IMR-90 (cell line): ENCODE measurements around the gene AVPR1B. TPM values are rescaled to one million over a fixed set of nuclear protein-coding genes. Genes with fewer than 3 reads are reported as not detected.

Source experiments
- ATAC-seq: fragments of 200-7000 bp; cut with Tn5 transposase; 2 replicates; pipeline ENCODE4 v1.9.1; 2020; ENCODE audit warnings: low read depth, mild to moderate bottlenecking, moderate library complexity
- BruUV-seq: library from RNA; stranded (reverse); fragments of 400-500 nt; replicated peaks from 2 replicates; lab custom pipeline; 2021; lab: Mats Ljungman, UMichigan
- CTCF ChIA-PET: fragments of 300-600 bp; formaldehyde crosslinking; extraction: SDS; loops from one replicate; lab custom pipeline; 2021; ENCODE audit warnings: antibody characterized with exemption; lab: Yijun Ruan, JAX
- POLR2A ChIA-PET: fragments of 300-600 bp; sonication (Branson Sonifier 250); formaldehyde crosslinking; loops from one replicate; lab custom pipeline; 2022; ENCODE audit warnings: antibody characterized with exemption; ENCODE audit not compliant: unreplicated experiment; lab: Charles Lee
- DNase-seq: peaks from one replicate; pipeline ENCODE4 v3.0.0; 2013
- H2AFZ ChIP-seq: replicated peaks from 2 replicates; pipeline ENCODE3; 2013; ENCODE audit warnings: low read length, mild to moderate bottlenecking; ENCODE audit not compliant: poor library complexity
- H2AK5ac ChIP-seq: 2 replicates; pipeline ENCODE4 v1.6.1; 2013; ENCODE audit warnings: low read depth, low read length, inconsistent platforms
- H2AK9ac ChIP-seq: replicated peaks from 2 replicates; pipeline ENCODE3; 2013; ENCODE audit warnings: mild to moderate bottlenecking, low read depth, low read length, moderate library complexity; ENCODE audit not compliant: poor library complexity
- H2BK120ac ChIP-seq: 2 replicates; pipeline ENCODE4 v1.6.1; 2013; ENCODE audit warnings: low read depth, low read length, inconsistent platforms
- H2BK15ac ChIP-seq: 3 replicates; pipeline ENCODE4 v1.6.1; 2013; ENCODE audit warnings: low read depth, low read length, inconsistent platforms
- H2BK20ac ChIP-seq: 2 replicates; pipeline ENCODE4 v1.6.1; 2013; ENCODE audit warnings: low read depth, mild to moderate bottlenecking, inconsistent platforms, low read length, moderate library complexity
- H2BK5ac ChIP-seq: 2 replicates; pipeline ENCODE4 v1.6.1; 2013; ENCODE audit warnings: mild to moderate bottlenecking, low read depth, low read length, inconsistent platforms; ENCODE audit not compliant: poor library complexity, severe bottlenecking
- H3K14ac ChIP-seq: replicated peaks from 2 replicates; pipeline ENCODE4 v1.6.1; 2013; ENCODE audit warnings: low read depth, low read length, inconsistent platforms
- H3K18ac ChIP-seq: 2 replicates; pipeline ENCODE4 v1.6.1; 2013; ENCODE audit warnings: low read depth, low read length, control low read depth
- H3K23ac ChIP-seq: 2 replicates; pipeline ENCODE4 v1.6.1; 2013; ENCODE audit warnings: low read depth, low read length, inconsistent platforms
- H3K27ac ChIP-seq: 2 replicates; pipeline ENCODE4 v1.5.1; 2013; ENCODE audit warnings: mild to moderate bottlenecking, control low read depth, low read length; ENCODE audit not compliant: insufficient read depth
- H3K27me3 ChIP-seq: 2 replicates; pipeline ENCODE4 v1.6.1; 2013; ENCODE audit warnings: low read length; ENCODE audit not compliant: control insufficient read depth, insufficient read depth
- H3K36me3 ChIP-seq: 2 replicates; pipeline ENCODE4 v1.6.1; 2013; ENCODE audit warnings: low read length, mixed read lengths; ENCODE audit not compliant: control insufficient read depth, insufficient read depth
- H3K4ac ChIP-seq: 2 replicates; pipeline ENCODE4 v1.6.1; 2013; ENCODE audit warnings: low read depth, low read length, inconsistent platforms
- H3K4me1 ChIP-seq: 2 replicates; pipeline ENCODE4 v1.6.1; 2013; ENCODE audit warnings: low read length, mixed read lengths; ENCODE audit not compliant: control insufficient read depth, insufficient read depth
- H3K4me2 ChIP-seq: 2 replicates; pipeline ENCODE4 v1.6.1; 2013; ENCODE audit warnings: low read depth, mild to moderate bottlenecking, control low read depth, low read length, moderate library complexity
- H3K4me3 ChIP-seq: 2 replicates; pipeline ENCODE4 v1.5.1; 2013; ENCODE audit warnings: low read depth, mild to moderate bottlenecking, control low read depth, low read length, moderate library complexity; ENCODE audit not compliant: insufficient read depth
- H3K56ac ChIP-seq: 2 replicates; pipeline ENCODE4 v1.6.1; 2013; ENCODE audit warnings: low read length, inconsistent platforms; ENCODE audit not compliant: insufficient read depth; ENCODE audit errors: extremely low read depth
- H3K79me1 ChIP-seq, 2 experiments: 2 replicates each; pipeline ENCODE4 v1.6.1; 2013; ENCODE audit warnings: low read length in 2 of 2, inconsistent platforms in 1 of 2, low read depth in 1 of 2
- H3K9ac ChIP-seq: 2 replicates; pipeline ENCODE4 v1.6.1; 2013; ENCODE audit warnings: low read depth, low read length, control low read depth
- H3K9me1 ChIP-seq: 2 replicates; pipeline ENCODE4 v1.6.1; 2013; ENCODE audit warnings: low read length, inconsistent platforms; ENCODE audit not compliant: insufficient read depth
- H3K9me3 ChIP-seq: 2 replicates; pipeline ENCODE4 v1.6.1; 2013; ENCODE audit warnings: low read length; ENCODE audit not compliant: control insufficient read depth, insufficient read depth
- H4K20me1 ChIP-seq: 2 replicates; pipeline ENCODE4 v1.6.1; 2013; ENCODE audit warnings: low read length, inconsistent platforms; ENCODE audit not compliant: insufficient read depth
- H4K5ac ChIP-seq: 2 replicates; pipeline ENCODE4 v1.6.1; 2013; ENCODE audit warnings: mild to moderate bottlenecking, low read depth, low read length, control low read depth
- H4K8ac ChIP-seq, 2 experiments: 2 replicates each; pipeline ENCODE4 v1.6.1; 2013; ENCODE audit warnings: low read depth in 2 of 2, low read length in 2 of 2, control low read depth in 1 of 2, inconsistent platforms in 1 of 2
- H4K91ac ChIP-seq: 2 replicates; pipeline ENCODE4 v1.6.1; 2013; ENCODE audit warnings: low read depth, low read length, inconsistent platforms; ENCODE audit not compliant: insufficient read depth
- BHLHE40 ChIP-seq: fragments of 150-350 bp; IDR thresholded peaks from 2 replicates; pipeline ENCODE4 v1.6.1; 2016; ENCODE audit warnings: mild to moderate bottlenecking, low read depth, low read length
- CEBPB ChIP-seq: IDR thresholded peaks from 2 replicates; pipeline ENCODE4 v1.6.1; 2012; ENCODE audit warnings: low read depth, low read length, improper control_type of control experiment
- CHD1 ChIP-seq: IDR thresholded peaks from 2 replicates; pipeline ENCODE4 v1.6.1; 2012; ENCODE audit warnings: low read depth, low read length, improper control_type of control experiment
- FOS ChIP-seq: fragments of 150-350 bp; IDR thresholded peaks from 2 replicates; pipeline ENCODE4 v1.6.1; 2016; ENCODE audit warnings: low read depth, low read length
- MAFK ChIP-seq: IDR thresholded peaks from 2 replicates; pipeline ENCODE4 v1.6.1; 2012; ENCODE audit warnings: low read depth, low read length, improper control_type of control experiment
- MAZ ChIP-seq: IDR thresholded peaks from 2 replicates; pipeline ENCODE4 v1.6.1; 2012; ENCODE audit warnings: low read depth, mild to moderate bottlenecking, low read length, improper control_type of control experiment, moderate library complexity, borderline replicate concordance
- MXI1 ChIP-seq: IDR thresholded peaks from 2 replicates; pipeline ENCODE4 v1.6.1; 2012; ENCODE audit warnings: low read depth, mild to moderate bottlenecking, low read length, moderate library complexity, borderline replicate concordance
- NFE2L2 ChIP-seq: fragments of 150-350 bp; IDR thresholded peaks from 2 replicates; pipeline ENCODE4 v1.6.1; 2016; ENCODE audit warnings: low read depth, mild to moderate bottlenecking, low read length
- POLR2A ChIP-seq: IDR thresholded peaks from 2 replicates; pipeline ENCODE4 v1.6.1; 2012; ENCODE audit warnings: mild to moderate bottlenecking, low read depth, low read length
- RAD21 ChIP-seq: IDR thresholded peaks from 2 replicates; pipeline ENCODE4 v1.6.1; 2012; ENCODE audit warnings: low read length, improper control_type of control experiment
- RCOR1 ChIP-seq: IDR thresholded peaks from 2 replicates; pipeline ENCODE4 v1.6.1; 2012; ENCODE audit warnings: mild to moderate bottlenecking, low read length, improper control_type of control experiment; ENCODE audit not compliant: insufficient replicate concordance
- RFX5 ChIP-seq: IDR thresholded peaks from 2 replicates; pipeline ENCODE4 v1.8.0; 2012; ENCODE audit warnings: low read depth, mild to moderate bottlenecking, low read length, moderate library complexity
- SMC3 ChIP-seq: fragments of 150-350 bp; IDR thresholded peaks from 2 replicates; pipeline ENCODE4 v1.6.1; 2016; ENCODE audit warnings: low read depth, mild to moderate bottlenecking, antibody characterized with exemption, low read length, moderate library complexity
- WGBS, 2 experiments: methylation state at CpG; one replicate each; pipeline versions ENCODE4 v1.1.5 to v1.1.7; 2013; ENCODE audit warnings: missing lambda C conversion rate in 2 of 2; ENCODE audit not compliant: insufficient read length in 1 of 2; ENCODE audit errors: extremely low coverage in 2 of 2; 5-methylcytosine and 5-hydroxymethylcytosine counted together
- dilution Hi-C: fragments of 300-500 bp; cut with HindIII; formaldehyde crosslinking; loops from one replicate; pipeline ENCODE4 v1.14.3; 2018; ENCODE audit warnings: low sequenced_read_pairs; ENCODE audit not compliant: unreplicated experiment
- in situ Hi-C: fragments of 300-500 bp; cut with MboI; formaldehyde crosslinking; loops from 3 replicates; pipeline ENCODE4 v1.14.3; 2019; ENCODE audit warnings: low sequenced_read_pairs, inconsistent platforms, mixed read lengths
- intact Hi-C: fragments of 100-400 bp; cut with micrococcal nuclease; formaldehyde crosslinking; loops from 2 replicates; pipeline ENCODE4 v1.10.0; 2022
- polyA plus RNA-seq, 3 experiments: library from polyadenylated mRNA; depleted of rRNA; stranded (reverse); fragments of >200 nt; gene quantifications; 2 replicates each; pipeline ENCODE4 v1.2.3, GENCODE V29; 2012; ENCODE audit warnings: low replicate concordance in 1 of 3
- total RNA-seq: library from RNA; depleted of rRNA; stranded (reverse); fragments of >200 nt; gene quantifications from 2 replicates; pipeline ENCODE4 v1.2.3, GENCODE V29; 2012
- TF ChIP-seq, protein P1 (sequence below): conservative IDR thresholded peaks from 2 replicates; pipeline ENCODE4 v1.5.1; 2012; ENCODE audit warnings: mild to moderate bottlenecking, low read depth, low read length, improper control_type of control experiment
- TF ChIP-seq, protein P2 (sequence below): fragments of 150-350 bp; IDR thresholded peaks from 2 replicates; pipeline ENCODE4 v1.6.1; 2017; ENCODE audit warnings: mild to moderate bottlenecking, antibody characterized with exemption, low read length, low read depth
- TF ChIP-seq, protein P3 (sequence below): fragments of 150-350 bp; IDR thresholded peaks from 2 replicates; pipeline ENCODE4 v1.6.1; 2016; ENCODE audit warnings: low read depth, mild to moderate bottlenecking, low read length, moderate library complexity, borderline replicate concordance

The AVPR1B gene
- total and polyA plus RNA-seq, 2 of the 4 experiments (the other 2 are of a cell fraction), result not detected

DNA sequence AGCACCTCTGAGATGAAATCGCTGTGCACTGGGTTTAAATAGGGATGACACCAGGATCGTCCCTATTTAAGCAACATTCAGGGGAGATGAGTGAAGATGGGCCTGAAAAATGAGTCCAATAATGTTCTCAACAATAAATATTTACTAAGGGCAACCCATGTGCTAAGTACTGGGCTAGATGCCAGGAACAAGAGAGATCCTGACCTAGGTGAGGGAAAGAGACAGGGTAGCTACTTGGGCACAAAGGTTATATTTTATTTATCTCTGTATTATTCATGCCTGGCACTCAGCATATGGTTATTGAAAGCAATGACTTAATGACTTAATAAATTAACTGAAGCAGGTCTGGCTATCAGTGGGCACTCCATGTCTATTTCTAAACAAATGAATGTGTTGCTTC lies 27.4 kb upstream of the AVPR1B start:
- Histone ChIP-seq H3K18ac (no peak overlapping the region), H2BK5ac (no peak overlapping the region), H3K36me3 (no peaks in the 10 kb centered on the region), H2BK20ac (no peak overlapping the region), H3K14ac (no peak overlapping the region), H2BK15ac (no peak overlapping the region), H3K4me2 (no peak overlapping the region), H3K4me3 (no peak overlapping the region), H3K9ac (no peak overlapping the region), H3K27me3 (peaks cover 67% of the 10 kb centered on the region), H4K91ac (no peak overlapping the region), H4K8ac (no peak overlapping the region), H2AFZ (no peak overlapping the region), H3K27ac (no peak overlapping the region), H3K4me1 (no peaks in the 10 kb centered on the region), H3K9me3 (peaks cover 9% of the 10 kb centered on the region), H4K5ac (no peak overlapping the region), H2AK5ac (no peak overlapping the region), H3K79me1 (no peaks in the 10 kb centered on the region), H3K9me1 (no peaks in the 10 kb centered on the region), H3K56ac (no peak overlapping the region), H3K23ac (no peak overlapping the region), H3K4ac (no peak overlapping the region), H2BK120ac (no peak overlapping the region), H4K20me1 (no peaks in the 10 kb centered on the region), H2AK9ac (no peak overlapping the region)
- ChIA-PET POLR2A (no interaction called here), CTCF (no interaction called here)
- dilution Hi-C loops (no loop called here), in situ Hi-C loops (no loop called here), intact Hi-C loops (no loop called here)
- TF ChIP-seq SMC3 (no peak), FOS (no peak), MXI1 (no peak), POLR2A (no peak), RFX5 (no peak), MAZ (no peak), RAD21 (no peak), BHLHE40 (no peak), CHD1 (no peak), CEBPB (no peak), NFE2L2 (no peak), RCOR1 (no peak), MAFK (no peak)
- TF ChIP-seq, protein P1, sequence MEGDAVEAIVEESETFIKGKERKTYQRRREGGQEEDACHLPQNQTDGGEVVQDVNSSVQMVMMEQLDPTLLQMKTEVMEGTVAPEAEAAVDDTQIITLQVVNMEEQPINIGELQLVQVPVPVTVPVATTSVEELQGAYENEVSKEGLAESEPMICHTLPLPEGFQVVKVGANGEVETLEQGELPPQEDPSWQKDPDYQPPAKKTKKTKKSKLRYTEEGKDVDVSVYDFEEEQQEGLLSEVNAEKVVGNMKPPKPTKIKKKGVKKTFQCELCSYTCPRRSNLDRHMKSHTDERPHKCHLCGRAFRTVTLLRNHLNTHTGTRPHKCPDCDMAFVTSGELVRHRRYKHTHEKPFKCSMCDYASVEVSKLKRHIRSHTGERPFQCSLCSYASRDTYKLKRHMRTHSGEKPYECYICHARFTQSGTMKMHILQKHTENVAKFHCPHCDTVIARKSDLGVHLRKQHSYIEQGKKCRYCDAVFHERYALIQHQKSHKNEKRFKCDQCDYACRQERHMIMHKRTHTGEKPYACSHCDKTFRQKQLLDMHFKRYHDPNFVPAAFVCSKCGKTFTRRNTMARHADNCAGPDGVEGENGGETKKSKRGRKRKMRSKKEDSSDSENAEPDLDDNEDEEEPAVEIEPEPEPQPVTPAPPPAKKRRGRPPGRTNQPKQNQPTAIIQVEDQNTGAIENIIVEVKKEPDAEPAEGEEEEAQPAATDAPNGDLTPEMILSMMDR, result no peak
- TF ChIP-seq, protein P2, sequence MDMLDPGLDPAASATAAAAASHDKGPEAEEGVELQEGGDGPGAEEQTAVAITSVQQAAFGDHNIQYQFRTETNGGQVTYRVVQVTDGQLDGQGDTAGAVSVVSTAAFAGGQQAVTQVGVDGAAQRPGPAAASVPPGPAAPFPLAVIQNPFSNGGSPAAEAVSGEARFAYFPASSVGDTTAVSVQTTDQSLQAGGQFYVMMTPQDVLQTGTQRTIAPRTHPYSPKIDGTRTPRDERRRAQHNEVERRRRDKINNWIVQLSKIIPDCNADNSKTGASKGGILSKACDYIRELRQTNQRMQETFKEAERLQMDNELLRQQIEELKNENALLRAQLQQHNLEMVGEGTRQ, result no peak
- TF ChIP-seq, protein P3, sequence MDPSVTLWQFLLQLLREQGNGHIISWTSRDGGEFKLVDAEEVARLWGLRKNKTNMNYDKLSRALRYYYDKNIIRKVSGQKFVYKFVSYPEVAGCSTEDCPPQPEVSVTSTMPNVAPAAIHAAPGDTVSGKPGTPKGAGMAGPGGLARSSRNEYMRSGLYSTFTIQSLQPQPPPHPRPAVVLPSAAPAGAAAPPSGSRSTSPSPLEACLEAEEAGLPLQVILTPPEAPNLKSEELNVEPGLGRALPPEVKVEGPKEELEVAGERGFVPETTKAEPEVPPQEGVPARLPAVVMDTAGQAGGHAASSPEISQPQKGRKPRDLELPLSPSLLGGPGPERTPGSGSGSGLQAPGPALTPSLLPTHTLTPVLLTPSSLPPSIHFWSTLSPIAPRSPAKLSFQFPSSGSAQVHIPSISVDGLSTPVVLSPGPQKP, result no peak
- ATAC-seq (no peak), DNase-seq (no peak)
- WGBS, 2 experiments, result no CpG with 5 or more reads among the region's 2 CpGs
- no TSS peak for BruUV-seq
